Stimulated activated CD8-positive, alpha-beta memory T cell treated with anti-CD3 and anti-CD28 coated beads, Interleukin-12 subunit alpha, Interleukin-12 subunit beta, amount 100 ng/mL, for 4 hours (primary cell): Measurements from ENCODE around the gene PMP22.
"Not testable (repeated sequence)": the region's sequence is repeated elsewhere in the genome, so short reads cannot be mapped to it uniquely, and the experiment has no call there.

Experiments
- DNase-seq: peaks from one replicate; pipeline ENCODE4 v3.0.0-alpha.2; 2020; ENCODE audit warnings: low read depth

Gene PMP22

GRCh38 chr17:15210247-15210646 lies 54.9 kb downstream of the PMP22 start:
- no peak for DNase-seq

DNA sequence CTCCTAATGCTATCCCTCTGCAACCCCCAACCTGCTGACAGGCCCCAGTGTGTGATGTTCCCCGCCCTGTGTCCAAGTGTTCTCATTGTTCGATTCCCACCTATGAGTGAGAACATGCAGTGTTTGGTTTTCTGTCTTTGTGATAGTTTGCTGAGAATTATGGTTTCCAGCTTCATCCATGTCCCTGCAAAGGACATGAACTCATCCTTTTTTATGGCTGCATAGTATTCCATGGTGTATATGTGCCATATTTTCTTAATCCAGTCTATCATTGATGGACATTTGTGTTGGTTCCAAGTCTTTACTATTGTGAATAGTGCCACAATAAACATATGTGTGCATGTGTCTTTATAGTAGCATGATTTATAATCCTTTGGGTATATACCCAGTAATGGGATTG lies 62.1 kb downstream of the PMP22 start:
- not testable (repeated sequence) for DNase-seq

- DNase-seq = not testable (repeated sequence)
Measured at GRCh38 chr17:15200574-15200973, 64.6 kb downstream of the PMP22 start.

DNA sequence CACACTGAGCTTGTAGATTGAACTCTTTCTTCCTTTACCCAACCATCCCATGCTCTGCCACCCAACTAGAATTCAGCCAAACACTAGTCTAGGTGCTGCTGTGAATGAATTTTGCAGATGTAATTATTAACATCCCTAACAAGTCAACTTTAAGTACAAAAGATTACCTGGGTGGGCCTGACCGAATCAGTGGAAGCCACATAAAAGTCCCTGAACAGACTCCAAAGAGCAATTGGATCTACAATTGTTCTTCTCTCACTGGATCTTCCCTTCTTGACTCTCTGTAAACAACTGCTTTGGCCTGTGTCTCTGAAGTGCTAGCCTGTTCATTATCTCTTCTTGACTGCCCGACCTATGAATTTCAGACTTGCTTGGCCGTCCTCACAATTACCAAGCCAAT lies 67.9 kb downstream of the PMP22 start:
- DNase-seq = no peak

DNA sequence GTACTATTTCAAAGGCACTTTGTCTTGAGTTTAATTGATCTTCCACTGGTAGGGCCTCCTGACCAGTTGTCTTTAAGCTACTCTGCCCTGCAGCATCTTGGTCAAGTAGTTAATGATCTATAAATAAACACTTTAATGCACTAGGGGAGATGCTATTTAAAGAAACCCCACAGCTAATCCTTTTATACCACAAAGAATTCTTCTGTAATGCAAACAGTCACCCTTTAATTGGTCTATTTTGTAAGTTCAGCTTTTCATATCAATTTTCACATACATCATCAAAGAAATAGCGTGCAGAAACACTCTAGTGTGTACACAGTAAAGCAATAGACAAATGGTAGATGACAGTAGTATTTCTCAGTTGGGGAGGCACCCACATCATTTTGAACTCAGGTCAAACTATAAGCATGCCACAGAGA lies 70.3 kb downstream of the PMP22 start:
- DNase-seq = no peak

- no peak for DNase-seq
Measured at GRCh38 chr17:15185625-15185991, 79.5 kb downstream of the PMP22 start.

- DNase-seq = no peak
Measured at GRCh38 chr17:15184872-15185624, 80.1 kb downstream of the PMP22 start.

DNA sequence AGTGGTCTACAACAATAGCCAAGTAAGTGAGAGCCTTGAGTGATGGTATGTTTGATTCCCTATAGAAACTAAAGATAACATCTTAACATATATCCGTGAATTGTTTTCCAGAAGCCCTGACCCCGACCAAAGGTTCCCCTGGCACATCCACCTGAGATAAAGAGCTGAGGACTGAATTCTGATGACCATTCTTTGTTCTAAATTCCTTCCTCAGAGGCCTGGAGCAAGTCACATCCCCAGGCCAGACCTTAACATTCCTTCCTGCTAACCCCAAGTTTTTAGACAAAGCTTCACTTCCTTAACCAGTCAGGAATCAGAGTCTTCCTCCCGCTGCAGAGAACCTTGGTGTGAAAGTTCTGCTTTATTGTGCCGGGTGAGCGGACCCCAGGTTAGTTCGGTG lies 83.3 kb downstream of the PMP22 start:
- no peak for DNase-seq

DNA sequence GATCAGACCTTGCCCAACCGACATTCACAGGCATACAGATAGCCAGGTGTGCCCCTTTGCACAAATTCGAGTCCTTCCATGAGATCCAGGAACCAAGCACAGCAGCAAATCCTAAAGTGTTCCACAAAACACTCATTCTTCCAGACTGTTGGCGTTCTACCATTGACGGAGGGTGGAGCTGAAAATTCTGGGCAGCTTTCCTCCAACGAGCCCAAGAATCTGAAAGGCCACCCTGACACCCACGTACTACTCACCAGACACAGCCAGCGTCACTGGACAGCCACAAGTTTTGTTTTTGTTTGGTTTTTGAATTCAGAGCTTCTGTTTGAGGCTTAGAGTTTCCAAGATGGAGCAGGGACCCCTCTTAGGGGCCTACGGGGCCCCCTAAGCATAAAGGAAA lies 83.8 kb downstream of the PMP22 start:
- no peak for DNase-seq

GRCh38 chr17:15180121-15180561 lies 85.0 kb downstream of the PMP22 start:
- no peak for DNase-seq
